Measurements from ENCODE around the gene LTA4H.

LTA4H gene

GRCh38 chr12:96036765-96037455, 1.5 kb upstream of the LTA4H start:
- no peak for DNase-seq (ENCODE audit: extremely low read depth in 1 of 2, low read depth in 1 of 2)

DNA sequence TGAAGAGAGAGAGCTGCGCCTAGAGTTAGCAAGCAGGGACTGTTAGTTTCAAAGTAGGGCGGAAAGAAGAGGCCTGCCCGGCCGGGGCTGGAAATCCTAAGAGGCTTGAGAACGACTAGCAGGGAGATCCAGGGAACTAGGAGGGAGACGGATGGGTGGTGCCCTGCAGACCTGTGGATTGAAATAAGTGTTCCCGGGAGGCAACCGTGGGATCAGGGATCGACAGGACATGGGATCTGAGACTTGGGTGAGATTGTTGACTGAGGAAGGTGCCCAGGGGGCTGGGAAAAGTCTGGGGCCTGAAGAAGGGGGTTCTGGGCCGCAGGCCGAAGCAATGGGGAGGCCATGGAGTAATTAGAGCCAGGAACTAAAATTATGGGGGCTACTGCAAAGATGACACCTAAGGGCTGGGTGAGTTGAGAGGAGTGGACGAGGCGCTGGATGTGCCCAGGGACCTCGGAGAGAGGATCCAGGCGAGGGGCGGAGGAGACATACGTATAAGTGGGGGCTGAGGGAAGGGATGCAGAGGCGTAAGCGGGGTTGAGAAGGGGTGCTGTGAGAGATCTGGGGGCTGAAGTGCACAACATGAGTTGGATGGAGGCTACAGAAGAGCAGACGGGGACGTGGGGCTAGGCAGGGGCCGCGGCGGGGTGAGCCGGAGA, 635 bp downstream of the LTA4H start:
- DNase-seq (ENCODE audit: extremely low read depth in 1 of 2, low read depth in 1 of 2): no peak

DNA sequence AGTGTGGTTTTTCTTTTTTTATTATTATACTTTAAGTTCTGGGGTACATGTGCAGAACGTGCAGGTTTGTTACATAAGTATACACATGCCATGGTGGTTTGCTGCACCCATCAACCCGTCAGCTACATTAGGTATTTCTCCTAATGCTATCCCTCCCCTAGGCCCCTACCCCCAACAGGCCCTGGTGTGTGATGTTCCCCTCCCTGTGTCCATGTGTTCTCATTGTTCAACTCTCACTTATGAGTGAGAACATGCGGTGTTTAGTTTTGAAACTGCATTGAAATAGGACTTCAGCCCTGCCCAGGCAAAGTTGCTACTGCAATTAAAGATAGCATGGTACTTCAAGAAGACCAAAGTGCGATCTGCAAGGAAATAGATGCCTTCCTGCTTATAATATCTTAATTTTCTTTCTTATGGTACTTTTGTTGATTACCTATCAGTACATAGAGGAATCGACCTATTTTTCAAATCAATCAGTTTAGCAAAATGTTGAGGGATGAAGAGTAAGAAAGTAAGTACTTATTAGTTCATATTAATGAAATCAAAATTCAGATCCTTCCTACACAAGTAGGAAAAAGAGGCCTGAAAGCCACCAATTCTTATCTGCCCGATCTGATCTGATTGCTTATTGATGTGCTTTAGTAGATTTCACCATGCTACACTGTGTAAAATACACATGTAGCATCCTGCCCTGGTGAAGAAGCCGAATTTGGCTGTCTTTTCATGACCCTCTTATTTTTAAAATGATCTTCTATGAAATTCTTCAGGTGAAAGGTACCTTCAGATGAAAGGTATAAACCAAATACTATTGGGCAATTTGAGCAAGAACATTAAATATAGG, 1.6 kb downstream of the LTA4H start:
- no peak for DNase-seq (ENCODE audit: extremely low read depth in 1 of 2, low read depth in 1 of 2)

GRCh38 chr12:96029826-96030225, 5.6 kb downstream of the LTA4H start:
- no peak for DNase-seq (ENCODE audit: extremely low read depth in 1 of 2, low read depth in 1 of 2)

GRCh38 chr12:96028538-96028937, 6.8 kb downstream of the LTA4H start:
- DNase-seq (ENCODE audit: extremely low read depth in 1 of 2, low read depth in 1 of 2): no peak

DNA sequence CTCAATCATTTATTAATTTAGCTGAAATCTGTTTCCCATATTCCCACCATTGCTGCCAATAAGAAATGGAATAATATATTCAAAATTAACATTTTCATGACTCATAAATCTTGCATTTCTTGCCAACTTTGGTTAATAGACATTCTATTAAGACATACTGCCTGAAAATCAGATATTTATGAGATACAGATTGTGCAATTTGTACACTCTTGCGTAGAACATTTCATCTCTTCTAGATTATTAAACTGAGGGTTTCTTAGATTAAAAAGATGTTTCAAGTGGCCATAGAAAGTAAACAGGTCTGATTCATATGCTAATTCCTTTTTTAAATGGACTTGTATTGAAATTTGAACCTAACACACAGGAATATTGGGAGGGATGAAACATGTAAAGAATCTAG, 9.1 kb downstream of the LTA4H start:
- DNase-seq (ENCODE audit: extremely low read depth in 1 of 2, low read depth in 1 of 2): no peak

DNA sequence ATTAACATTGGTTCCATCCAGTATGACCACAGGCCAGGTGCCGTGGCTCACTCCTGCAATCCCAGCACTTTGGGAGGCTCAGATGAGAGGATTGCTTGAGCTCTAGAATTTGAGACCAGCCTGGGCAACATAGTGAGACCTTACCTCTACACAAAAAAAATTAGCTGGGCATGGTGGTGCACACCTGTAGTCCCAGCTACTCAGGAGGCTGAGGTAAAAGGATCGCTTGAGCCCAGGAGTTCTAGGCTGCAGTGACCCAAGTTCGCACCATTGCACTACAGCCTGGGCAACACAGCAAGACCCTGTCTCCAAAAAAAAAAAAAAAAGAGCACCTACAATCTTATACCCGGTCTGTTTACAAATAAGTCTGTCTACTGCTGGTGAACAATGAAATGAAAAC, 9.9 kb downstream of the LTA4H start:
- no peak for DNase-seq (ENCODE audit: extremely low read depth in 1 of 2, low read depth in 1 of 2)

DNA sequence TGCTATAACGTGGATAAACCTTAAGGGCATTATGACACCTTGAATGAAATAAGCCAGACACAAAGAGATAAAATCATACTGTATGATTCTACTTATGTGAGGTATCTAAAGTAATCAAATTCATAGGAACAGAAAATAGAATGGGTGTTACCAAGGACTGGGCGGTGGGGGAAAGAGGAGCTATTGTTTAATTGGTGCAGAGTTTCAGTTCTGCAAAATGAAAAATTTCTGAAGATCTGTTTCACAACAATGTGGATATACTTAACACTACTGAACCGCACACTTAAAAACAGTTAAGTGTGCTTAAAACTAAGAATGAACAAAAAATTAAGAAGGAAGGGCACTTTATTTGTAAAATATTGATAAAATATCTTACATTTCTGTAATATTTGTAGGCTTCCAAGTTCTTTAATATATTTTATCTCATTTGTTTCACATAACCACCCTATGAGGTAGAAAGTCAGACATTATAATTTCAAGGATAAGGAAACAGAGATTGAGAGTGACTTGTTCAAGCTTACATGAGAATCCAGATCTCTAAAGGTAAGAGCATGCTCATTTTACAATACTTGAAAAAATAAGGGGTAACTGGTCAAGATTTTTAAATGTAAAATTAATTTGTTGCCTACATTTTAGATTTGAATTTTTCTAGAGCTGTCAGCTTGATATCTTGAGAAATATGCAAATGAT, 14.9 kb downstream of the LTA4H start:
- DNase-seq (ENCODE audit: extremely low read depth in 1 of 2, low read depth in 1 of 2): no peak

GRCh38 chr12:96015672-96016071, 19.7 kb downstream of the LTA4H start:
- DNase-seq (ENCODE audit: extremely low read depth in 1 of 2, low read depth in 1 of 2): no peak

DNA sequence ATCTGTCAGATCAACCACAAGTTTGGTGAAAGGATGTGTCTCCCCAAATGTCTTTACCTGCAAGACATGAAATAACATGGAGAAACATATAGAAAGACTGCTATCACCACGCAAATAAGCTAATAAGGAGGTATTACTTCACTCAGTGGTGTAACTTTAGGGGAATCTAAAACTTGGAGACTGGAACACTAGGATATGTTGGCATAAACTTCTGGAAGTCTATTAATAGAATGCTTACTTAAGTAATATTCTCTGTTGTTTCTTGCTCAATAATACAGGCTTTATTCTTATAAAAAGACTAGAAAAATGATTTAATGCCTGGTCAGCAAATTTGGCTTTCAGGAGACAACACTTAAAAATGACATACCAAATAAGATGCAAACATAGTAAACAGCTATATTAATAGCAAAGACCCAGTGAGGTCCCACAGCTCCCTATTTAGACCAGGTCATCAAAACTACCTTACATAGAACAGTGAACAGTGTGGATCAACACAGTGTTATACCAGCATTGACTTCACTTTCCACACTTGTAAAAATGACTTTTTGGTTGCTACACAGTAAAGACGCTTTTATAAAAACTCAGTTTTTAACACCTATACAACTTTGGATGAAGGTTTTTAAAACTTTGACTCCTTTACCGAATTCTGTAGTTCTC, 20.3 kb downstream of the LTA4H start:
- no peak for DNase-seq (ENCODE audit: extremely low read depth in 1 of 2, low read depth in 1 of 2)

DNA sequence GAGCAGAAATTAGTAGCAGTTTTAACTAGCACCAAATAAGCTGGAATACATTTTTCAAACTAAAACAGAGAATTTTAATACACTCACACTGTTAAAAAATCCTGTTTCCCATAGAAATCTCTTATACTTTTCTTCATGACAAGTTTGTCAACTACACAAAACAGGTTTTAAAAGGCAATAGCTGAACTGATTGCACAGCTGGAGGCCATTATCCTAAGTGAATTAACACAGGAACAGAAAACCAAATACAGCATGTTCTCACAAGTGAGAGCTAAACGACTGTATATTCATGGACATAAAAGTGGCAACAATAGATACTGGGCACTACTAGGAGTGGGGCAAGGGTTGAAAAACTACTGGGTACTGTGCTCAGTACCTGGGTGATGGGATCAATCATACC, 27.7 kb downstream of the LTA4H start:
- no peak for DNase-seq (ENCODE audit: extremely low read depth in 1 of 2, low read depth in 1 of 2)

DNA sequence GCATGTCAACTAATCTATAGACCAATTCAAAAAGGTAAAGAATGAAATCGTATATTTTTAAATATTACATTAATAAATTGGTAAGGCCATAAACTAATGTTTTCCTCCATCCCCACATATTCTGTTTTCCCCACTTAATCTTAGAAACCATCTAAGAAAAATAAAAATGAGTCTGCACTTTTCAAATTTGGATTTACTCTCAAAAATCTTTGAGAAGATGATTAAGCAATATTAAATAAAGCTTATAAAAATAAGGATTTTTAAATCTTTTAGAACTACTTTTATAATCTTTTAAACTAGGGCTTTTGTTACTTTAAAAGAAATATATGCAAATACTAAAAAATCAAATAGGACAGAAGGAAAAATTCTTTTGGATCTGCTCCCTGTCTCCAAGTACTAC, 28.7 kb downstream of the LTA4H start:
- no peak for DNase-seq (ENCODE audit: extremely low read depth in 1 of 2, low read depth in 1 of 2)

DNA sequence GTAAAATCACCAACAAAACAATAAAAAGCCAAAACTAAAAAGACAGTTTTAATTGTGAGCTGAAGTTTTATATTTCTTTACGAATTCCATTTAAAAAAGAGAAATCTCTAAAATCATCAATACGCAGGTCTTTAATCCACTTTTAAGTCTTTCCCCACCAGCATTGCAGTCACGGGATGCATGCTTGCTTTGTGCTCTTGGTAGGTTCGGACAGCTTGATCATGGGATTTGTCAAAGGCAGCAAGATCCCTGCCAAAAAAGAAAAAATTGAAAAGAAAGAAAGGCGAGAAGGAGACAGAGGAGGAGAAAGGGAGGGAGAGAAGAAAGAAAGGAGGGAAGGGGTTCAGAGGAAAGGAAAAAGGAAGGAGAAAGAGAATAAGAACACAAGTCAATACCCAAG, 34.5 kb downstream of the LTA4H start:
- no peak for DNase-seq (ENCODE audit: extremely low read depth in 1 of 2, low read depth in 1 of 2)

GRCh38 chr12:95999484-95999883, 35.9 kb downstream of the LTA4H start:
- DNase-seq (ENCODE audit: extremely low read depth in 1 of 2, low read depth in 1 of 2): no peak

GRCh38 chr12:95998611-95999286, 36.6 kb downstream of the LTA4H start:
- DNase-seq (ENCODE audit: extremely low read depth in 1 of 2, low read depth in 1 of 2): no peak

DNA sequence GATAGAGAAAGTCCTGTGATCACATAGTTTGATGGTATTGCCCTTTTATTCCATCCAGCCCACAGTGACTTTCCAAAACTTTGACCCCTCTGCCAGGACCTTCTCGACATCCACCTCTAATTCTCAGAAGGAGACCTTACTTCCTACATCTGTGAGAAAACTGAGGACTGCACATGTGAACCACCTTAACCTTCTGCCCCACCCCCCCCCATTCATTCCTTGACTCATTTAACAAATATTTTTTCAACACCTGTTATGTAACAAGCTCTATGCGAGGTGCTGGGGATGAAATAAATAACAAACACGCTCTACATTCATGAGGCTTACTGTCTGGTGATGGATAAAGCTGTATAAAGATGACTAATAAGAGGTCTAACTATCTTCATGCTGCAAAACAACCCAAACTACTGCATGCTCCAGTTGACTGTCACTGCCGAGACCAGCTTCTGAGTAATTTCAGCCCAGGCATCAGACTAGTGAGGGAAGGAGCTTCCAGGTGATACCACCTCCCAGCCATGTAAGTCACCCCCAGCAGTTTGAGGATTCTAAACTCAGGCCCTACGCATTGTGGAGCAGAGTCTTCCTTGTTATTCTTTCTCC, 37.4 kb downstream of the LTA4H start:
- no peak for DNase-seq (ENCODE audit: extremely low read depth in 1 of 2, low read depth in 1 of 2)

DNA sequence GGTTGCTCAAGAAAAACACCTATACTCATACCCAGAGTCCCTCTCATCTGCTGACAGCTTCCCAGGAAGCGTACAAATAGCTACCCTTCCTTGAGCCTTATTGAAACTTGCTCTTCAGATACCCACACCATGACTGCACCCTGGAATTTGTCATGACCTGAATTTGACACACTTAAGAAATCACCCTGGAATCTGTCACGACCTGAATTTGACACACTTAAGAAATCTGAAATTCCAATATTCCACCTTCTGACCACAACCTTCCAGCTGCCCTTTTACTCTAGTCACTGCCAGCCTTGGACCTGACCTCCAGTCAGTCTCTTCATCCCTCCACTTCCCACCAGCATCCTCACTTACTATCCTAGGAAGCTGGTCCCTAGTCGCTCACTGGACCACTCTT, 38.1 kb downstream of the LTA4H start:
- no peak for DNase-seq (ENCODE audit: extremely low read depth in 1 of 2, low read depth in 1 of 2)

DNA sequence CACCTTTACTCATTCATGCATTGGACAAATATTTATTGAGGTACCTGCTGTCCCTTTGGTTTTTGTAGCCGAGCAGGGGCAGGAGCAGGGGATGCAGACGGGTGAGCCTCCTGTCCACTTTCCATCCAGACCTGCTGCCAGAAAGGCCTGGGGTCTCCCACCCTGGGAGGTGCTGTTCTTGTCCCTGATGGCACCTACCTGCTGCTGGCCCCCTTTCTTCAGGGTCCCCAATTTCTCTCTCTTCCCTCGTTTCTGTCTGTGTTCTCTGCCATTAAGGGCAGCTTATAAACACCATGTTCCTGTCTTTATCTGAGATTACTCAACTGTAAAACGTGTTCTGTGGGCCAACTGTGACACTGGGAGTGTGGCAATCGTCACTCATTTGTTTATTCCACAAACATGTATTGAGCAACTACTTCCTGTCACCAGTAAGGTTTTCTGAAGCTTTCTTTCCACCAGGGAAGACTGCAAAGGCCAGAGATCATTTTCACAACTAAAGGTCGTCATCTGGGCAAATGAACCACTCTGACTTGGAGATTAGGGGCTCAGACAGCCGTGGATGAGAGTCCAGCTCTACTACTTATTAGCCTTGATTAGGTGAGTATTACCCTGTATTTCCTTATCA, 39.2 kb downstream of the LTA4H start, which contains the start of gene HAL:
TSS of gene HAL (minus strand) at position 311 of the 625 bp plus-strand sequence. CDS start 434 bp downstream, outside the sequence.
- DNase-seq (ENCODE audit: extremely low read depth in 1 of 2, low read depth in 1 of 2): no peak

Measured in activated CD8-positive, alpha-beta memory T cell treated with anti-CD3 and anti-CD28 coated beads for 1 hour (primary cell).